Measurements from ENCODE around the gene MOV10L1. TPM values are rescaled to one million over a fixed set of nuclear protein-coding genes. Genes with fewer than 3 reads are reported as not detected.

The MOV10L1 gene
- total RNA-seq, 6 experiments from 2014 or later = 0.21 to 0.31 (median 0.24) TPM; not detected in 2

- H3K4me1 ChIP-seq = no peaks in the 10 kb centered on the region
- no peak for TF ChIP-seq POLR2A (IDR thresholded peaks at IDR 0.05)
- TF ChIP-seq, protein P1, sequence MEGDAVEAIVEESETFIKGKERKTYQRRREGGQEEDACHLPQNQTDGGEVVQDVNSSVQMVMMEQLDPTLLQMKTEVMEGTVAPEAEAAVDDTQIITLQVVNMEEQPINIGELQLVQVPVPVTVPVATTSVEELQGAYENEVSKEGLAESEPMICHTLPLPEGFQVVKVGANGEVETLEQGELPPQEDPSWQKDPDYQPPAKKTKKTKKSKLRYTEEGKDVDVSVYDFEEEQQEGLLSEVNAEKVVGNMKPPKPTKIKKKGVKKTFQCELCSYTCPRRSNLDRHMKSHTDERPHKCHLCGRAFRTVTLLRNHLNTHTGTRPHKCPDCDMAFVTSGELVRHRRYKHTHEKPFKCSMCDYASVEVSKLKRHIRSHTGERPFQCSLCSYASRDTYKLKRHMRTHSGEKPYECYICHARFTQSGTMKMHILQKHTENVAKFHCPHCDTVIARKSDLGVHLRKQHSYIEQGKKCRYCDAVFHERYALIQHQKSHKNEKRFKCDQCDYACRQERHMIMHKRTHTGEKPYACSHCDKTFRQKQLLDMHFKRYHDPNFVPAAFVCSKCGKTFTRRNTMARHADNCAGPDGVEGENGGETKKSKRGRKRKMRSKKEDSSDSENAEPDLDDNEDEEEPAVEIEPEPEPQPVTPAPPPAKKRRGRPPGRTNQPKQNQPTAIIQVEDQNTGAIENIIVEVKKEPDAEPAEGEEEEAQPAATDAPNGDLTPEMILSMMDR (IDR thresholded peaks at IDR 0.05) = no peak
- WGBS (ENCODE audit: insufficient coverage, low coverage, low lambda C conversion rate, missing lambda C conversion rate) = 69% methylated on average over 6 of the region's 8 CpGs
- no peaks in the 10 kb centered on the region for H3K36me3 ChIP-seq
- ATAC-seq = no peak
- no peak overlapping the region for H3K27ac ChIP-seq
- H3K27me3 ChIP-seq = no peaks in the 10 kb centered on the region
- intact Hi-C loops (cut with DNase I) = no loop called here
- no peak for DNase-seq
- H3K9me3 ChIP-seq = no peaks in the 10 kb centered on the region
- no peak overlapping the region for H3K4me3 ChIP-seq
Observed at GRCh38 chr22:50067244-50067643, 22.6 kb upstream of the MOV10L1 start.

DNA sequence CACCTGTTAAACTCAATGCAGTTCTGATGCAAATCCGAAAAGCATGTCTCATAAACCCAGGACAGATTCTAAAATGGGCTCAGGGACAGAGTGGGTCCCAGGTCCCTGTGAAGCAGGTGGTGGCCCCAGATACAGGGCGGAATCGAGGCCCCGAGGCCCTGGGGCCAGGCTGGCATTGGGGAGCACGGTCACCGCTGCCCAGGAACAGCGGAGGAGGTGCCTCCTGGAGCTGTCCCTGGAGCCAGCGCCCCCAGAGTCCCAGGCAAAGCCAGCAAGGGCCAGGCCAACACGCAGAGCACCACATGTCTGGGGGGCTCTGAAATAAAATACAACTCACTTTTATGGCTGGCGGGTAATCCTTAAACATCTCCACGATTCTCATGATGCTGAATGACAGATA is 21.7 kb upstream of the MOV10L1 start:
- ATAC-seq (no peak), DNase-seq (no peak)
- no peaks in the 10 kb centered on the region for H3K36me3 ChIP-seq
- H3K9me3 ChIP-seq = no peaks in the 10 kb centered on the region
- WGBS (ENCODE audit: insufficient coverage, low coverage, low lambda C conversion rate, missing lambda C conversion rate) = 71% methylated on average over 2 of the region's 11 CpGs
- H3K27me3 ChIP-seq = no peaks in the 10 kb centered on the region
- H3K27ac ChIP-seq = no peak overlapping the region
- intact Hi-C loops (cut with DNase I) = no loop called here
- TF ChIP-seq POLR2A (IDR thresholded peaks at IDR 0.05) = no peak
- TF ChIP-seq, protein P1 (IDR thresholded peaks at IDR 0.05) = no peak
- no peaks in the 10 kb centered on the region for H3K4me1 ChIP-seq
- H3K4me3 ChIP-seq = no peak overlapping the region

GRCh38 chr22:50070366-50070765 is 19.4 kb upstream of the MOV10L1 start:
- no peaks in the 10 kb centered on the region for H3K36me3 ChIP-seq
- no peaks in the 10 kb centered on the region for H3K4me1 ChIP-seq
- intact Hi-C loops (cut with DNase I) = no loop called here
- H3K9me3 ChIP-seq = no peaks in the 10 kb centered on the region
- ATAC-seq = no peak
- H3K27me3 ChIP-seq = no peaks in the 10 kb centered on the region
- no peak for DNase-seq
- H3K4me3 ChIP-seq = no peak overlapping the region
- H3K27ac ChIP-seq = no peak overlapping the region
- WGBS (ENCODE audit: insufficient coverage, low coverage, low lambda C conversion rate, missing lambda C conversion rate) = 75% methylated on average over 2 of the region's 8 CpGs
- TF ChIP-seq POLR2A (IDR thresholded peaks at IDR 0.05) = no peak
- TF ChIP-seq, protein P1 (IDR thresholded peaks at IDR 0.05) = no peak

DNA sequence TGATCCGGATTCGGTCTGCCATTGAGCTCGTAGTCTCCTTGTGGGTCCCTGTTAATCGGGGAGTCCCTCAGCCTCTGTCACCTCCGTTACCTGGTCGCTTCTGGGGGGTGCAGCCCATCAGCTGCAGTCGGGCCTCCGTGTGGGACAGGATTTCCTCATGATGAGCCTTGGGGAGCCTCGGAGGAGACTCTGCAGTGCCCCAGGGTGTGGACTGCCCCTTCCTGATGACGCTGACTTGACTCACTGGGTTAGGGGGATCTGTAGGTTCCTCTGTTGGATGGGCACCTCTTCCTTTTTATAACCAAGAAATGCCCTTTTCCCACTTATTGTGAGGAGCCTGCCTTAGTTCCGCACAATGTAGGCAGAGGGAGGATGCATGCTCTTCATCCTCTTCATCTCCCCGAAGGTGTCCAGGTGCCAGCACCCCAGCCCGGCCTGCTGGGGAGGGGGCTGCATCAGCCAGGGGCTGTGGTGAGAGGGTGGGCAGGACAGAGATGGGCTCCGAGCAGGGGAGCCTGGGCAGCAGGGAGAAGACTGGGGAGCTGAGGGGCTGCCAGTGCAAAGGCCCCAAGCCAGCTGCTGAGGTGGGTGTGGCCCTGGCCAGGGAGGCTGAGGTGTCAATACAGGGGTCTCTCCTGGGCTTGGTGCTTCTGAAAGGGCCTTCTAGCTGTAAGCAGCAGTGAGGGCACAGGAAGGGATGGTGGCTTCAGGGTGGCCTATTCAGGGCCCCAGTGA is 18.2 kb upstream of the MOV10L1 start:
- DNase-seq (no peak), ATAC-seq (peak in 1 of 4 donors; percentile 8)
- H3K36me3 ChIP-seq = no peaks in the 10 kb centered on the region
- no peaks in the 10 kb centered on the region for H3K9me3 ChIP-seq
- TF ChIP-seq, protein P1 (IDR thresholded peaks at IDR 0.05) = no peak
- TF ChIP-seq POLR2A (IDR thresholded peaks at IDR 0.05) = no peak
- H3K27me3 ChIP-seq = no peaks in the 10 kb centered on the region
- 83% methylated on average over 3 of the region's 14 CpGs for WGBS (ENCODE audit: insufficient coverage, low coverage, low lambda C conversion rate, missing lambda C conversion rate)
- intact Hi-C loops (cut with DNase I) = no loop called here
- no peak overlapping the region for H3K27ac ChIP-seq
- H3K4me1 ChIP-seq = no peaks in the 10 kb centered on the region
- H3K4me3 ChIP-seq = no peak overlapping the region
